H1 (cell line): ENCODE results near the gene ING1. TPM values are rescaled to one million over a fixed set of nuclear protein-coding genes. Genes with fewer than 3 reads are reported as not detected.

Experiments used
- CTCF ChIA-PET: fragments of 300-600 bp; sonication (Branson Sonifier 250); formaldehyde crosslinking; loops from one replicate; lab custom pipeline; 2021; ENCODE audit not compliant: partially characterized antibody; lab: Charles Lee
- POLR2A ChIA-PET: fragments of 300-600 bp; sonication (Branson Sonifier 250); formaldehyde crosslinking; loops from one replicate; lab custom pipeline; 2021; ENCODE audit warnings: inconsistent platforms; ENCODE audit not compliant: partially characterized antibody; lab: Charles Lee
- DNase-seq, 2 experiments: peaks; one replicate each; pipeline versions ENCODE4 v3.0.0 to v3.0.0-alpha.2; 2010 to 2022; ENCODE audit warnings: low spot score in 2 of 2, low read depth in 1 of 2, mixed read lengths in 1 of 2
- FAIRE-seq: peaks from 2 replicates; lab custom pipeline; 2011; peaks lifted over from hg19 to GRCh38; lab: Jason Lieb, UNC
- H2AFZ ChIP-seq: 2 replicates; pipeline ENCODE4 v1.8.1; 2012; ENCODE audit warnings: low read length, inconsistent platforms
- H2AK5ac ChIP-seq: 2 replicates; pipeline ENCODE4 v1.6.1; 2013; ENCODE audit warnings: low read depth, low read length
- H2BK120ac ChIP-seq: replicated peaks from 2 replicates; pipeline ENCODE3; 2013; ENCODE audit warnings: low read depth, low read length, inconsistent platforms
- H2BK12ac ChIP-seq: 2 replicates; pipeline ENCODE4 v1.6.1; 2013; ENCODE audit warnings: low read depth, low read length
- H2BK15ac ChIP-seq: 2 replicates; pipeline ENCODE4 v1.6.1; 2013; ENCODE audit warnings: low read length
- H2BK20ac ChIP-seq: 2 replicates; pipeline ENCODE4 v1.6.1; 2013; ENCODE audit warnings: low read length
- H2BK5ac ChIP-seq: 2 replicates; pipeline ENCODE4 v1.6.1; 2013; ENCODE audit warnings: low read depth, low read length
- H3K14ac ChIP-seq: 2 replicates; pipeline ENCODE4 v1.6.1; 2013; ENCODE audit warnings: inconsistent platforms; ENCODE audit not compliant: insufficient read length
- H3K18ac ChIP-seq: 2 replicates; pipeline ENCODE4 v1.6.1; 2013; ENCODE audit warnings: low read length; ENCODE audit errors: extremely low read depth
- H3K23ac ChIP-seq: 2 replicates; pipeline ENCODE4 v1.6.1; 2013; ENCODE audit warnings: inconsistent platforms; ENCODE audit not compliant: insufficient read length
- H3K23me2 ChIP-seq: 2 replicates; pipeline ENCODE4 v1.6.1; 2013; ENCODE audit warnings: low read depth, low read length
- H3K27ac ChIP-seq: 2 replicates; pipeline ENCODE4 v1.6.1; 2011; ENCODE audit warnings: low read depth, low read length, inconsistent platforms
- H3K27me3 ChIP-seq, 4 experiments: replicated peaks in 1 of 4; 1 replicate in 1 of 4; 2 replicates in 3 of 4; pipeline versions ENCODE4 v1.6.1 to v1.8.1; 2011 to 2013; ENCODE audit warnings: low read length in 3 of 4, mild to moderate bottlenecking in 3 of 4, inconsistent platforms in 2 of 4, mixed read lengths in 2 of 4, moderate library complexity in 1 of 4; ENCODE audit not compliant: control insufficient read depth in 3 of 4, insufficient read depth in 3 of 4; ENCODE audit errors: extremely low read depth in 1 of 4
- H3K36me3 ChIP-seq, 4 experiments: 2 replicates each; pipeline versions ENCODE4 v1.6.1 to v1.8.1; 2011 to 2013; ENCODE audit warnings: mild to moderate bottlenecking in 4 of 4, low read length in 3 of 4, moderate library complexity in 2 of 4, control low read depth in 1 of 4, inconsistent platforms in 1 of 4; ENCODE audit not compliant: insufficient read depth in 4 of 4, control insufficient read depth in 2 of 4
- H3K4ac ChIP-seq: replicated peaks from 2 replicates; pipeline ENCODE3; 2013; ENCODE audit warnings: low read length, low read depth, mixed read lengths, inconsistent platforms; ENCODE audit not compliant: insufficient read length
- H3K4me1 ChIP-seq, 4 experiments: replicated peaks in 1 of 4; 1 replicate in 1 of 4; 2 replicates in 3 of 4; pipeline versions ENCODE4 v1.6.1 to v1.8.1; 2011 to 2013; ENCODE audit warnings: low read length in 3 of 4, inconsistent platforms in 2 of 4, mixed read lengths in 1 of 4; ENCODE audit not compliant: insufficient read depth in 4 of 4, control insufficient read depth in 3 of 4
- H3K4me2 ChIP-seq, 2 experiments: 2 replicates each; pipeline versions ENCODE4 v1.6.1 to v1.8.1; 2011 to 2013; ENCODE audit warnings: low read depth in 2 of 2, low read length in 2 of 2, control low read depth in 1 of 2, inconsistent platforms in 1 of 2, mild to moderate bottlenecking in 1 of 2; ENCODE audit not compliant: insufficient read depth in 1 of 2
- H3K4me3 ChIP-seq, 4 experiments: fragments of 200-600, 300-600 bp in 1 of 4; sonication (generic), shearing (Covaris generic), sonication (Bioruptor Twin) in 1 of 4; 2 replicates each; pipeline versions ENCODE4 v1.5.1 to v1.8.1; 2011 to 2016; ENCODE audit warnings: low read length in 4 of 4, low read depth in 3 of 4, control low read depth in 2 of 4, inconsistent platforms in 2 of 4, mild to moderate bottlenecking in 2 of 4, mixed read lengths in 1 of 4, moderate library complexity in 1 of 4; ENCODE audit not compliant: insufficient read depth in 2 of 4; ENCODE audit errors: extremely low read depth in 1 of 4
- H3K56ac ChIP-seq: replicated peaks from 2 replicates; pipeline ENCODE3; 2013; ENCODE audit warnings: low read depth, mild to moderate bottlenecking, mixed read lengths, low read length, inconsistent platforms; ENCODE audit not compliant: insufficient read length
- H3K79me1 ChIP-seq: 2 replicates; pipeline ENCODE4 v1.6.1; 2013; ENCODE audit warnings: low read depth, low read length, control low read depth
- H3K79me2 ChIP-seq, 2 experiments: 2 replicates each; pipeline versions ENCODE4 v1.6.1 to v1.8.1; 2012 to 2013; ENCODE audit warnings: low read length in 2 of 2, mild to moderate bottlenecking in 2 of 2, inconsistent platforms in 1 of 2; ENCODE audit not compliant: insufficient read depth in 2 of 2, control insufficient read depth in 1 of 2
- H3K9ac ChIP-seq, 4 experiments: replicated peaks in 1 of 4; 1 replicate in 1 of 4; 2 replicates in 3 of 4; pipeline versions ENCODE4 v1.6.1 to v1.8.1; 2011 to 2013; ENCODE audit warnings: low read depth in 3 of 4, low read length in 3 of 4, control low read depth in 2 of 4, mild to moderate bottlenecking in 2 of 4, moderate library complexity in 2 of 4, inconsistent platforms in 1 of 4; ENCODE audit errors: extremely low read depth in 1 of 4
- H3K9me3 ChIP-seq, 2 experiments: 2 replicates each; pipeline versions ENCODE4 v1.6.1 to v1.8.1; 2012 to 2013; ENCODE audit warnings: mild to moderate bottlenecking in 2 of 2, moderate library complexity in 2 of 2, control low read depth in 1 of 2, inconsistent platforms in 1 of 2, low read depth in 1 of 2, low read length in 1 of 2, mixed read lengths in 1 of 2; ENCODE audit not compliant: insufficient read depth in 2 of 2
- H4K20me1 ChIP-seq, 2 experiments: replicated peaks in 1 of 2; 2 replicates each; pipeline versions ENCODE3 to v1.8.1; 2011 to 2013; ENCODE audit warnings: inconsistent platforms in 2 of 2, low read length in 2 of 2, mild to moderate bottlenecking in 1 of 2; ENCODE audit not compliant: insufficient read depth in 2 of 2, control insufficient read depth in 1 of 2
- H4K5ac ChIP-seq: 2 replicates; pipeline ENCODE4 v1.6.1; 2013; ENCODE audit warnings: low read length, low read depth, mixed read lengths, inconsistent platforms; ENCODE audit not compliant: insufficient read length
- H4K8ac ChIP-seq: 2 replicates; pipeline ENCODE4 v1.8.0; 2013; ENCODE audit warnings: mild to moderate bottlenecking, moderate library complexity, low read length, inconsistent platforms; ENCODE audit not compliant: insufficient read depth; ENCODE audit errors: extremely low read depth
- H4K91ac ChIP-seq: replicated peaks from 2 replicates; pipeline ENCODE3; 2013; ENCODE audit warnings: low read length, mixed read lengths, inconsistent platforms; ENCODE audit not compliant: insufficient read length
- CHD1 ChIP-seq: IDR thresholded peaks from 2 replicates; pipeline ENCODE4 v1.6.1; 2012; ENCODE audit warnings: low read depth, low read length, improper control_type of control experiment
- EZH2 ChIP-seq: fragments of 200-600 bp; sonication (generic); IDR thresholded peaks from 2 replicates; pipeline ENCODE4 v1.7.1; 2012; ENCODE audit warnings: low read depth, mild to moderate bottlenecking, moderate library complexity, low read length, inconsistent platforms; ENCODE audit not compliant: severe bottlenecking
- FOSL1 ChIP-seq: IDR thresholded peaks from 2 replicates; pipeline ENCODE4 v1.6.1; 2011; ENCODE audit warnings: mild to moderate bottlenecking, low read depth, low read length, moderate library complexity; ENCODE audit not compliant: insufficient read depth
- HDAC2 ChIP-seq, 2 experiments: fragments of 300-600 bp in 1 of 2; sonication (generic) in 1 of 2; IDR thresholded peaks; 2 replicates each; pipeline ENCODE4 v1.6.1; 2011 to 2012; ENCODE audit warnings: low read depth in 2 of 2, low read length in 2 of 2, mild to moderate bottlenecking in 2 of 2, moderate library complexity in 2 of 2, borderline replicate concordance in 1 of 2, inconsistent platforms in 1 of 2
- KDM4A ChIP-seq: IDR thresholded peaks from one replicate; pipeline ENCODE4 v1.7.1; 2012; ENCODE audit warnings: low read depth, mild to moderate bottlenecking, moderate library complexity, low read length, inconsistent platforms; ENCODE audit not compliant: severe bottlenecking
- KDM5A ChIP-seq: fragments of 200-600 bp; IDR thresholded peaks from 2 replicates; pipeline ENCODE4 v1.7.1; 2012; ENCODE audit warnings: mild to moderate bottlenecking, low read length, inconsistent platforms, mixed read lengths
- SIRT6 ChIP-seq: IDR thresholded peaks from one replicate; pipeline ENCODE4 v1.7.1; 2012; ENCODE audit warnings: low read length, inconsistent platforms
- SP1 ChIP-seq: IDR thresholded peaks from 2 replicates; pipeline ENCODE4 v1.6.1; 2011; ENCODE audit warnings: low read depth, low read length
- WGBS, 2 experiments: shearing (Covaris generic) in 1 of 2; methylation state at CpG; one replicate each; pipeline versions ENCODE4 v1.1.6 to v1.1.7; 2013 to 2015; ENCODE audit warnings: low lambda C conversion rate in 2 of 2, mixed read lengths in 2 of 2, inconsistent platforms in 1 of 2, low coverage in 1 of 2, missing lambda C conversion rate in 1 of 2; ENCODE audit not compliant: insufficient replicate concordance in 2 of 2, insufficient coverage in 1 of 2, insufficient read length in 1 of 2; ENCODE audit errors: extremely low coverage in 1 of 2, missing lambda C conversion rate in 1 of 2; 5-methylcytosine and 5-hydroxymethylcytosine counted together
- polyA plus RNA-seq, 7 experiments: library from polyadenylated mRNA; depleted of rRNA in 3 of 7; stranded (reverse) in 5 of 7; unstranded in 2 of 7; fragments of >200 nt in 5 of 7; fragments of 200-250 nt in 2 of 7; gene quantifications; 1 replicate in 5 of 7; 2 replicates in 1 of 7; 4 replicates in 1 of 7; pipeline versions ENCODE4 v1.2.1 to v1.2.3, GENCODE V29; 2011 to 2013; ENCODE audit warnings: missing spikeins in 2 of 7, mixed read lengths in 2 of 7
- total RNA-seq: library from RNA; stranded (reverse); fragmentation: NEBNext Ultra II Directional; extraction: Animal tissue kit (Norgen Biotek cat#: 25700); gene quantifications from 2 replicates; pipeline ENCODE4 v1.2.1, GENCODE V29; 2021
- TF ChIP-seq, protein P1 (sequence below): IDR thresholded peaks from 2 replicates; pipeline ENCODE4 v1.6.1; 2011; ENCODE audit warnings: low read depth, mild to moderate bottlenecking, low read length; ENCODE audit not compliant: insufficient read depth
- TF ChIP-seq, protein P2 (sequence below), 3 experiments: IDR thresholded peaks; 1 replicate in 2 of 3; 2 replicates in 1 of 3; pipeline versions ENCODE4 v1.5.1 to v1.6.1; 2011; ENCODE audit warnings: low read length in 3 of 3, mild to moderate bottlenecking in 3 of 3, inconsistent platforms in 2 of 3, low read depth in 1 of 3, moderate library complexity in 1 of 3; ENCODE audit not compliant: insufficient read depth in 1 of 3; ENCODE audit errors: control extremely low read depth in 1 of 3

ING1 gene
- total and polyA plus RNA-seq, 2 of the 8 experiments (the other 6 are each of a cell fraction or from before 2014, with no cell fraction given): 22.3 to 26.6 TPM

DNA sequence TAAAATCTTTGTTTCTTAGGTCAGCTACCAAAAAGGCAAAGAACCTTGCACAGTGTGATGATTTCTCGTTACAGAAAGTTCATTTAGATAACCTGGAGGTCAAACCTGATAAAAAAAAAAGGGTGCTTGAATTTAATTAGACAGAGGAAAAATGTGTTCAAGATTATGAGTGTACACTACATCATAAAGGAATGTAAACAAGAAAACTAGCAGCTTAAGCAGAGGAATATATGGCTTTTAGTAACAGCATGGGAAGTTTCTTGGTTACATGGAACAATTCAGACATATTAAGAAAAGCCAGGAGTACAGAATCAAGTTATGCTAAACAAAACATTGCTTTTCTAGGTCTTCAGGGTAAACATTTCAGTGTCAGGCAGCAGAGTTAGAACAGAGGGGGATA lies 32.9 kb downstream of the ING1 start:
- FAIRE-seq (no peak), DNase-seq (no peak)
- H2AK5ac ChIP-seq: no peak overlapping the region
- H3K23me2 ChIP-seq: no peaks in the 10 kb centered on the region
- no peaks in the 10 kb centered on the region for H3K27me3 ChIP-seq
- no peaks in the 10 kb centered on the region for H3K79me1 ChIP-seq
- no peak overlapping the region for H3K4ac ChIP-seq
- no peak overlapping the region for H2BK12ac ChIP-seq
- CTCF ChIA-PET: no interaction called here
- H4K5ac ChIP-seq: no peak overlapping the region
- no peak overlapping the region for H2BK5ac ChIP-seq
- H3K27ac ChIP-seq: no peak overlapping the region
- no peak overlapping the region for H3K4me3 ChIP-seq
- H3K23ac ChIP-seq: no peak overlapping the region
- no peak overlapping the region for H3K56ac ChIP-seq
- no peak overlapping the region for H2BK120ac ChIP-seq
- H4K91ac ChIP-seq: no peak overlapping the region
- no peaks in the 10 kb centered on the region for H3K36me3 ChIP-seq
- H2BK20ac ChIP-seq: no peak overlapping the region
- H2AFZ ChIP-seq: no peak overlapping the region
- no peak overlapping the region for H2BK15ac ChIP-seq
- no peak overlapping the region for H3K18ac ChIP-seq
- H3K4me1 ChIP-seq: peaks cover 0 to 2% (median 0%) of the 10 kb centered on the region in 4 experiments; a peak in 4 of 7 replicates
- POLR2A ChIA-PET: interaction anchor here (0.7 kb wide), 1 partner anchor 8 kb away, joined by 3 read pairs; no protein-coding TSS in a partner anchor
- WGBS, 2 experiments: 90% methylated on average over 1 of the region's 1 CpG; no CpG with 5 or more reads in 1 of the 2 experiments
- H4K20me1 ChIP-seq: no peaks in the 10 kb centered on the region
- no peak overlapping the region for H3K4me2 ChIP-seq
- H3K9ac ChIP-seq: no peak overlapping the region
- no peak overlapping the region for H4K8ac ChIP-seq
- H3K14ac ChIP-seq: no peak overlapping the region
- H3K79me2 ChIP-seq: no peaks in the 10 kb centered on the region
- H3K9me3 ChIP-seq: peaks cover 13 to 16% of the 10 kb centered on the region in 2 experiments
- TF ChIP-seq CHD1 (no peak), EZH2 (no peak), SIRT6 (no peak), SP1 (no peak), KDM5A (no peak), FOSL1 (no peak), HDAC2 (IDR thresholded peaks at IDR 0.05; ENCODE audit: borderline replicate concordance in 1 of 2, low read depth in 2 of 2, low read length in 2 of 2) (no peak), KDM4A (no peak)
- TF ChIP-seq, protein P1, sequence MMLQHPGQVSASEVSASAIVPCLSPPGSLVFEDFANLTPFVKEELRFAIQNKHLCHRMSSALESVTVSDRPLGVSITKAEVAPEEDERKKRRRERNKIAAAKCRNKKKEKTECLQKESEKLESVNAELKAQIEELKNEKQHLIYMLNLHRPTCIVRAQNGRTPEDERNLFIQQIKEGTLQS: no peak
- TF ChIP-seq, protein P2, sequence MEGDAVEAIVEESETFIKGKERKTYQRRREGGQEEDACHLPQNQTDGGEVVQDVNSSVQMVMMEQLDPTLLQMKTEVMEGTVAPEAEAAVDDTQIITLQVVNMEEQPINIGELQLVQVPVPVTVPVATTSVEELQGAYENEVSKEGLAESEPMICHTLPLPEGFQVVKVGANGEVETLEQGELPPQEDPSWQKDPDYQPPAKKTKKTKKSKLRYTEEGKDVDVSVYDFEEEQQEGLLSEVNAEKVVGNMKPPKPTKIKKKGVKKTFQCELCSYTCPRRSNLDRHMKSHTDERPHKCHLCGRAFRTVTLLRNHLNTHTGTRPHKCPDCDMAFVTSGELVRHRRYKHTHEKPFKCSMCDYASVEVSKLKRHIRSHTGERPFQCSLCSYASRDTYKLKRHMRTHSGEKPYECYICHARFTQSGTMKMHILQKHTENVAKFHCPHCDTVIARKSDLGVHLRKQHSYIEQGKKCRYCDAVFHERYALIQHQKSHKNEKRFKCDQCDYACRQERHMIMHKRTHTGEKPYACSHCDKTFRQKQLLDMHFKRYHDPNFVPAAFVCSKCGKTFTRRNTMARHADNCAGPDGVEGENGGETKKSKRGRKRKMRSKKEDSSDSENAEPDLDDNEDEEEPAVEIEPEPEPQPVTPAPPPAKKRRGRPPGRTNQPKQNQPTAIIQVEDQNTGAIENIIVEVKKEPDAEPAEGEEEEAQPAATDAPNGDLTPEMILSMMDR (IDR thresholded peaks at IDR 0.05; ENCODE audit: control extremely low read depth in 1 of 3, insufficient read depth in 1 of 3, low read depth in 1 of 3, low read length in 3 of 3): no peak
